Measurements from ENCODE around the gene UBTF. TPM values are rescaled to one million over a fixed set of nuclear protein-coding genes. Genes with fewer than 3 reads are reported as not detected.

UBTF gene
- total and polyA plus RNA-seq, 9 of the 15 experiments (the other 6 are each of a cell fraction or from before 2014, with no cell fraction given), result 1.2 to 113 (median 83.6) TPM

DNA sequence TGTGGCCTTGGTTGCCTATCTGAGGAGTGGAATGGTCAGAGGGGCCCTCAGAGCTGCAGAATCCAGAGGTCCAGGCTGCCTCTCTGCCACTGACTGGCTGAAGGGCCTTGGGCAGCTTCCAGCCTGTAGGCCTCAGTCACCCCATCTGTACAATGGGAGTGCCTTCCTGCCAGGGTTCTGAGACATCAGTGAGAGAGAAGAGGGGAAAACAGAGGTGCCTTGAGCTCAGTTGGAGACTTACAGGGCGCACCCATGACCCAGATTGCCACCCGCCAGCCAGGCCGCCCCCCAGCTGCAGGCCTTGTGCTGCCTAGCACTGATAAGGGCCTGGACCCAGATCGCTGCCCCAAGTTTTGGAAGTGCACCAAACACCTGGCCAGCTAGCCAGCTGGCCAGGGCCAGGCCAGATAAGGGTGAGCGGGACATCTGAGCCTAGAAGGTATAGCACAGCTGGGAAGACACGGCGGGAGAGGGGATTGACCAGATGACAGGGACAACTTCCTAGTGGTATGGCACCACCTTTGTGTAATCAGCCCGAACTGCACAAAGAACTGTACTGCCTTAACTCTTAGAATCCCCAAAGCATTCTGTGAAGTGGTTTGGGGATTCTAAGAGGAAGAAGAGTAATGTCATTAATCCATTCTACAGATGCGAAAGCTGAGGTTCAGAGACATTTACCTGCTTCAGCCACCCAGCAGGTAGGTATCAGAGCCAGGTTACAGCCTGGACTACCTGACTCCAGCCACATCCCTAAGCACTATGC is 47.1 kb upstream of the UBTF start (continued):
- TF ChIP-seq, protein P1, sequence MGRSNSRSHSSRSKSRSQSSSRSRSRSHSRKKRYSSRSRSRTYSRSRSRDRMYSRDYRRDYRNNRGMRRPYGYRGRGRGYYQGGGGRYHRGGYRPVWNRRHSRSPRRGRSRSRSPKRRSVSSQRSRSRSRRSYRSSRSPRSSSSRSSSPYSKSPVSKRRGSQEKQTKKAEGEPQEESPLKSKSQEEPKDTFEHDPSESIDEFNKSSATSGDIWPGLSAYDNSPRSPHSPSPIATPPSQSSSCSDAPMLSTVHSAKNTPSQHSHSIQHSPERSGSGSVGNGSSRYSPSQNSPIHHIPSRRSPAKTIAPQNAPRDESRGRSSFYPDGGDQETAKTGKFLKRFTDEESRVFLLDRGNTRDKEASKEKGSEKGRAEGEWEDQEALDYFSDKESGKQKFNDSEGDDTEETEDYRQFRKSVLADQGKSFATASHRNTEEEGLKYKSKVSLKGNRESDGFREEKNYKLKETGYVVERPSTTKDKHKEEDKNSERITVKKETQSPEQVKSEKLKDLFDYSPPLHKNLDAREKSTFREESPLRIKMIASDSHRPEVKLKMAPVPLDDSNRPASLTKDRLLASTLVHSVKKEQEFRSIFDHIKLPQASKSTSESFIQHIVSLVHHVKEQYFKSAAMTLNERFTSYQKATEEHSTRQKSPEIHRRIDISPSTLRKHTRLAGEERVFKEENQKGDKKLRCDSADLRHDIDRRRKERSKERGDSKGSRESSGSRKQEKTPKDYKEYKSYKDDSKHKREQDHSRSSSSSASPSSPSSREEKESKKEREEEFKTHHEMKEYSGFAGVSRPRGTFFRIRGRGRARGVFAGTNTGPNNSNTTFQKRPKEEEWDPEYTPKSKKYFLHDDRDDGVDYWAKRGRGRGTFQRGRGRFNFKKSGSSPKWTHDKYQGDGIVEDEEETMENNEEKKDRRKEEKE (IDR thresholded peaks at IDR 0.05; ENCODE audit: borderline replicate concordance in 1 of 2, control insufficient read depth in 1 of 2, low read depth in 2 of 2, low read length in 1 of 2), result peak in 1 of 2 experiments; percentile 84; a peak in 1 of 4 replicates
- TF ChIP-seq, protein P2, sequence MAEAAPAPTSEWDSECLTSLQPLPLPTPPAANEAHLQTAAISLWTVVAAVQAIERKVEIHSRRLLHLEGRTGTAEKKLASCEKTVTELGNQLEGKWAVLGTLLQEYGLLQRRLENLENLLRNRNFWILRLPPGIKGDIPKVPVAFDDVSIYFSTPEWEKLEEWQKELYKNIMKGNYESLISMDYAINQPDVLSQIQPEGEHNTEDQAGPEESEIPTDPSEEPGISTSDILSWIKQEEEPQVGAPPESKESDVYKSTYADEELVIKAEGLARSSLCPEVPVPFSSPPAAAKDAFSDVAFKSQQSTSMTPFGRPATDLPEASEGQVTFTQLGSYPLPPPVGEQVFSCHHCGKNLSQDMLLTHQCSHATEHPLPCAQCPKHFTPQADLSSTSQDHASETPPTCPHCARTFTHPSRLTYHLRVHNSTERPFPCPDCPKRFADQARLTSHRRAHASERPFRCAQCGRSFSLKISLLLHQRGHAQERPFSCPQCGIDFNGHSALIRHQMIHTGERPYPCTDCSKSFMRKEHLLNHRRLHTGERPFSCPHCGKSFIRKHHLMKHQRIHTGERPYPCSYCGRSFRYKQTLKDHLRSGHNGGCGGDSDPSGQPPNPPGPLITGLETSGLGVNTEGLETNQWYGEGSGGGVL (CRISPR knock-in tag; IDR thresholded peaks at IDR 0.05), result peak; percentile 12; the same call in 1 of the 2 replicates
- TF ChIP-seq RBM15 (IDR thresholded peaks at IDR 0.05; ENCODE audit: insufficient read depth, low read length) (no peak), EGR1 (conservative IDR thresholded peaks at IDR 0.05) (peak; percentile 71), ZNF143 (CRISPR knock-in tag; IDR thresholded peaks at IDR 0.05) (no peak), ZNF408 (CRISPR knock-in tag; IDR thresholded peaks at IDR 0.05; ENCODE audit: low read depth) (no peak), SP1 (CRISPR knock-in tag; IDR thresholded peaks at IDR 0.05) (peak; percentile 93), HMG20B (CRISPR knock-in tag; IDR thresholded peaks at IDR 0.05) (no peak), DPF2 (IDR thresholded peaks at IDR 0.05) (peak; percentile 97), ZNF274 (IDR thresholded peaks at IDR 0.05; ENCODE audit: borderline replicate concordance, low read depth, low read length) (peak; percentile 94), MTF1 (CRISPR knock-in tag; IDR thresholded peaks at IDR 0.05; ENCODE audit: borderline replicate concordance) (no peak), BACH1 (tag; IDR thresholded peaks at IDR 0.05) (peak; percentile 52; the same call in 1 of the 2 replicates), MCM5 (IDR thresholded peaks at IDR 0.05; ENCODE audit: low read depth) (no peak), NFE2 (IDR thresholded peaks at IDR 0.05; ENCODE audit: low read depth) (peak; percentile 18; the same call in 1 of the 2 replicates), SIX5 (IDR thresholded peaks at IDR 0.05; ENCODE audit: borderline replicate concordance in 1 of 2, insufficient read depth in 1 of 2, low read depth in 1 of 2, low read length in 2 of 2) (no peak), ZBTB8A (IDR thresholded peaks at IDR 0.05; ENCODE audit: partially characterized antibody) (no peak), PURB (CRISPR knock-in tag; IDR thresholded peaks at IDR 0.05; ENCODE audit: low read depth) (no peak), GATAD2A (IDR thresholded peaks at IDR 0.05) (no peak)
- TF ChIP-seq, protein P3, sequence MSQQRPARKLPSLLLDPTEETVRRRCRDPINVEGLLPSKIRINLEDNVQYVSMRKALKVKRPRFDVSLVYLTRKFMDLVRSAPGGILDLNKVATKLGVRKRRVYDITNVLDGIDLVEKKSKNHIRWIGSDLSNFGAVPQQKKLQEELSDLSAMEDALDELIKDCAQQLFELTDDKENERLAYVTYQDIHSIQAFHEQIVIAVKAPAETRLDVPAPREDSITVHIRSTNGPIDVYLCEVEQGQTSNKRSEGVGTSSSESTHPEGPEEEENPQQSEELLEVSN (IDR thresholded peaks at IDR 0.05; ENCODE audit: borderline replicate concordance in 1 of 2, extremely low read depth in 1 of 2, insufficient read depth in 1 of 2, insufficient read length in 1 of 2, low read depth in 1 of 2, low read length in 1 of 2, poor library complexity in 1 of 2, severe bottlenecking in 1 of 2), result no peak
- TF ChIP-seq, protein P4, sequence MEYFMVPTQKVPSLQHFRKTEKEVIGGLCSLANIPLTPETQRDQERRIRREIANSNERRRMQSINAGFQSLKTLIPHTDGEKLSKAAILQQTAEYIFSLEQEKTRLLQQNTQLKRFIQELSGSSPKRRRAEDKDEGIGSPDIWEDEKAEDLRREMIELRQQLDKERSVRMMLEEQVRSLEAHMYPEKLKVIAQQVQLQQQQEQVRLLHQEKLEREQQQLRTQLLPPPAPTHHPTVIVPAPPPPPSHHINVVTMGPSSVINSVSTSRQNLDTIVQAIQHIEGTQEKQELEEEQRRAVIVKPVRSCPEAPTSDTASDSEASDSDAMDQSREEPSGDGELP (CRISPR knock-in tag; IDR thresholded peaks at IDR 0.05; ENCODE audit: borderline replicate concordance), result peak; percentile 100

Measured in K562 (cell line).